Gastrocnemius medialis (tissue), 4 donors: ENCODE data around the gene PCED1B.

ENCODE experiments used
- CTCF ChIP-seq, 5 experiments: fragments of 450-650 bp in 3 of 5; fragments of 200-600 bp in 2 of 5; sonication (generic) in 2 of 5; IDR thresholded peaks in 4 of 5; conservative IDR thresholded peaks in 1 of 5; 1 replicate in 4 of 5; 2 replicates in 1 of 5; pipeline ENCODE4 v1.5.1; 2016 to 2019; ENCODE audit warnings: antibody characterized with exemption in 5 of 5, mild to moderate bottlenecking in 3 of 5, moderate library complexity in 3 of 5
- POLR2A ChIP-seq, 2 donors: fragments of 450-650 bp; IDR thresholded peaks; one replicate each; pipeline ENCODE4 v1.6.1; 2017; ENCODE audit warnings: antibody characterized with exemption in 2 of 2, mild to moderate bottlenecking in 2 of 2, moderate library complexity in 2 of 2

- no peak for TF ChIP-seq CTCF (IDR thresholded peaks at IDR 0.05 in 4 of 5, conservative IDR thresholded peaks at IDR 0.05 in 1 of 5)
- TF ChIP-seq POLR2A (IDR thresholded peaks at IDR 0.05): no peak
These were observed 136.8 kb downstream of the PCED1B start for GRCh38 chr12:47216150-47216677.
